ENCODE data around the gene ATG3.
"Not testable (repeated sequence)": the region's sequence is repeated elsewhere in the genome, so short reads cannot be mapped to it uniquely, and the experiment has no call there.

The ATG3 gene

DNA sequence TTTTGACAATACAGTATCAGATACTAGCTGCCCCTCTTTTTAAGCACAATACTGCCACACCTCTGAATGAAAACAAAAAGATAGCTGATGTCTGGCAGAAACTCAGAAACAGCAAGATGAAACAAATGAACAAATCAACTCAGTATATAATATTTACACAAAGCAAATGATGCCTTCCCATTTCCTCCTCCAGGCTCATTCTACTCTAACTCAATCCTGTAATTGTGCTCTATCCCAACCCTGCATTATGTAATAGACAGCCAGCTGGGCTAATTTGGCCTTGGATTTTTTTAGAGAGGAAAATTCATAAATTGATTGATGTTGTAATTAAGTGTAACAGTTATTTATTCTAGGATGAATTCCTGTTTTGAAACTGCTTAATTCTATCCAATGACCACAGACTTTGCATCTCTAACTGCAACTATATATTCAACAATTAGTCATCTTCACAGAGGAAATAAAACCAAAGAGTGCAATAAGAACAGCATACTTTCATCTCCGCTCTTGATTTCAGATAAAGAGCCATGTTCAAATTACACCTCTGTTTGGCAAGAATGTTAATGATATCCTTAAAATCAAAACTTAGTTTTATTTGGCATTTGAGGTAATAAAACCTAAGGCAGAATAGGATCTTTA lies 6.1 kb downstream of the ATG3 start:
- H3K27me3 ChIP-seq (ENCODE audit: insufficient read depth, low read length): no peaks in the 10 kb centered on the region
- H3K9me3 ChIP-seq (ENCODE audit: low read length): no peaks in the 10 kb centered on the region
- peaks cover 15% of the 10 kb centered on the region for H3K4me1 ChIP-seq (ENCODE audit: insufficient read depth, low read length)
- no peak overlapping the region for H3K4me3 ChIP-seq (ENCODE audit: low read length)
- no peaks in the 10 kb centered on the region for H3K36me3 ChIP-seq (ENCODE audit: insufficient read depth, low read length)
- H2AFZ ChIP-seq (ENCODE audit: low read depth, low read length): no peak overlapping the region

DNA sequence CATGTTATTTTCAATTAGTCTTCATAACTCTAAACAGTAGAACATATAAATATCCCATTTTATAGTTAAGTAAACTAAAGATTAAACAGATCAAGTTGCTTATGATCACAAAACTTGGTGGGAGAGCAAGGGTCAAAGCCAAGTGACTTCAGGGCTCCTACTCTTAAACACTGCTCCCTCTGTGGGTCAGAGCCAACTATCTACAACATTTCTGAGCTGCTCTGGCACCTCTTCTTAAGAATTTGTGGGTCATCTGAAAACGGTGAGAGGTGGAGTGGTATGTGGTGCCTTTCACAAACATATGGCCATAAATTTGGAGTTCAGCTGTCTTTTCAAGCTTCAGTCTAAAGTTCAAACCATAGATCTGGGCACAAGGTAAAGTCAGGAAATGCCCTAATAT lies 10.9 kb downstream of the ATG3 start:
- Histone ChIP-seq H3K36me3 (ENCODE audit: insufficient read depth, low read length) (peaks cover 26% of the 10 kb centered on the region), H2AFZ (ENCODE audit: low read depth, low read length) (no peak overlapping the region), H3K27me3 (ENCODE audit: insufficient read depth, low read length) (no peaks in the 10 kb centered on the region), H3K9me3 (ENCODE audit: low read length) (no peaks in the 10 kb centered on the region), H3K4me1 (ENCODE audit: insufficient read depth, low read length) (no peaks in the 10 kb centered on the region), H3K4me3 (ENCODE audit: low read length) (no peak overlapping the region)

DNA sequence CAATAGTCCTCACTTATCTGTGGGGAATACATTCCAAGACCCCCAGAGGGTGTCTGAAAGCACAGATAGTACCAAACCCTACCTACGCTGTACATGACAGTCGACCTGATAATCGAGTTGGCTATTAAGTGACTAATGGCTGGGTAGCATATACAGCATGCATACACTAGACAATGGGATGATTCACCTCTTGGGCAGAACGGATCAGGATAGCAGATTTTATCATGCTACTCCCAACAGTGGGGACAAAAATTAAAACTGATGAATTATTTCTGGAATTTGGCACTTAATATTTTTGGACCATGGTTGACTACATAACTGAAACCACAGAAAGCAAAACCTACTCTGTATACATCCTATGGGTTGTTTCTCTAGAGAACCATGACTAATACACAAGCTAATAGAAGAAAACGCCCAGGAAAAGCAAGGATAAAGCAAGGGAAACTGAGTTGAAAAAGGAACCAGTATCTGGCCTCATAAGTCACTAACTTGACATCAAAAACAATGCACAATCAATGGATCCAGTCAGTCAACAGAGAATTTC lies 15.5 kb downstream of the ATG3 start:
- H3K4me3 ChIP-seq (ENCODE audit: low read length): no peak overlapping the region
- no peaks in the 10 kb centered on the region for H3K27me3 ChIP-seq (ENCODE audit: insufficient read depth, low read length)
- no peak overlapping the region for H2AFZ ChIP-seq (ENCODE audit: low read depth, low read length)
- H3K36me3 ChIP-seq (ENCODE audit: insufficient read depth, low read length): peaks cover 40% of the 10 kb centered on the region
- no peaks in the 10 kb centered on the region for H3K4me1 ChIP-seq (ENCODE audit: insufficient read depth, low read length)
- H3K9me3 ChIP-seq (ENCODE audit: low read length): no peaks in the 10 kb centered on the region

DNA sequence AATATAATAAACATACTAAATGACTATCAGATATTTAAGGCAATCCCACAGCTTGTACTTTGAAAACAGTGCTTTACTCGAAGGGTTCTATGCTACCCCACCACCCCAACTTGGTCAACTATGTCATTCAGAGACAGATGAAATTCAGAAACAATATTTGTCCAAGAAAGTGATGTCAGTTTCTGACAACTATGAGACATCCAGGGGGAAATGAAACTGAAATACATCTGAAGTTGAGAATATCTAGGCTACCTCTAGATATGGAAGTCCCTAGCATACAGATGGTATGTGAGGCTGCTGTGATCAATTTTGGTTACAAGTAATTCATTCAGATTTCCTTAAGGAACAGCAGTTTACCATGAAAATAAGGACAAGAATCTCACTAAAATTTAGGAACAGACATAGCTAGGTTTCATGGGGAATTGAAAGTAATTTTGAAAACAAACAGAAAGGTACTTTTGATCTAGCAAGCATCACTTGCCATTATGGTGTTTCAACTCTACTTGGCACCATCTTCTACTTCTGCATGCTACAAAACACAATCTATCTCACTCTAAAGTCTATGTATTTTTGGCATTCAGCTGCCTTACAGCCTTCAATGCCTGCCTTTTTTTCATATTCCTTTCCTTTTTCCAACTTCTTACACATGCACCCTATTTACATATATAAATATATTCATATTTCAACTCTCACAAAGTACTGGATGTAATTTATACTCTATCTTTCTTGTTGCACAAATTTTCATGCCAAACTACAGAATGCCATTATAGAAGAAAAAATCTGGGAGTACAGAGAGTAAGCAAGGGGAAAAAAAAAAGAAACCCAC lies 21.7 kb downstream of the ATG3 start:
- H3K4me1 ChIP-seq (ENCODE audit: insufficient read depth, low read length): no peaks in the 10 kb centered on the region
- H3K36me3 ChIP-seq (ENCODE audit: insufficient read depth, low read length): peaks cover 20% of the 10 kb centered on the region
- no peaks in the 10 kb centered on the region for H3K9me3 ChIP-seq (ENCODE audit: low read length)
- no peak overlapping the region for H3K4me3 ChIP-seq (ENCODE audit: low read length)
- H3K27me3 ChIP-seq (ENCODE audit: insufficient read depth, low read length): no peaks in the 10 kb centered on the region
- no peak overlapping the region for H2AFZ ChIP-seq (ENCODE audit: low read depth, low read length)

DNA sequence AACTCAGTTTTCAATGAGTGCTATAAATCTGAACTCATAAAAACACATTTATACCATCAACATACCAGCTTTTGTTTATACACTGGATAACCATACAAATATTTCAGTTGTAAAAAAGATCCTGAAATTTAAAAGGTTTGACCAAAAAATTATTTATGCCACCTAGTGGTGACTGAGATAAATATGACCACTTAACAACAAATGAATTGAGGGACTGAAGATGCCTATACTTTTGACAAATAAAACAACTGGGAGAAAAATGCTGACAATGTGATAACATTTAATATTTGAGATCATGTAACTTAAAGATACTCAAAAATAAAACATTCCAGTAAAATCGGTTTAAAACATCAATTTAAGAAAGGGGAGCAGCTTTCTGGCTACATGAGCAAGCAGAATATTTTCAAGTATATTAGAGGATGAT lies 30.4 kb downstream of the ATG3 start:
- Histone ChIP-seq H2AFZ (ENCODE audit: low read depth, low read length) (no peak overlapping the region), H3K4me3 (ENCODE audit: low read length) (no peak overlapping the region), H3K27me3 (ENCODE audit: insufficient read depth, low read length) (no peaks in the 10 kb centered on the region), H3K36me3 (ENCODE audit: insufficient read depth, low read length) (peaks cover 25% of the 10 kb centered on the region), H3K4me1 (ENCODE audit: insufficient read depth, low read length) (no peaks in the 10 kb centered on the region), H3K9me3 (ENCODE audit: low read length) (no peaks in the 10 kb centered on the region)

DNA sequence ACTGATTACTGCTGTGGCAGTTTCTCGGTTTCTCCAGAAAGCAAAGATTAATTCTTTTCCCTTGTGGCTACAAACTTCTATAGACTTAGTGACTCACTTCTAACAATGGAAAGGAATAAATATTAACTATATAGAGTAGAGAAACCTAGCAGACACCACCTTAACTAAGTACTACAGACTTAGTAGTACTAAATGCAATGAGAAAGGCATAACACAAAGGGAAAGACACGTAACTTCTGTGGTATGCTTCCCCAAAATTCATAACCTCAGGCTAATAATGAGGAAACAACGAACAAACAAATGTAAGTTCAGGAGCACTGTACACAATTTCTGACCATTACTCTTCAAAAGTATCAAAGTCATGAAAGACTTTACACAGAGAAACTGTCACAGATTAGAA lies 31.2 kb downstream of the ATG3 start:
- Histone ChIP-seq H3K36me3 (ENCODE audit: insufficient read depth, low read length) (peaks cover 21% of the 10 kb centered on the region), H3K9me3 (ENCODE audit: low read length) (no peaks in the 10 kb centered on the region), H3K4me1 (ENCODE audit: insufficient read depth, low read length) (no peaks in the 10 kb centered on the region), H2AFZ (ENCODE audit: low read depth, low read length) (no peak overlapping the region), H3K27me3 (ENCODE audit: insufficient read depth, low read length) (no peaks in the 10 kb centered on the region), H3K4me3 (ENCODE audit: low read length) (no peak overlapping the region)

DNA sequence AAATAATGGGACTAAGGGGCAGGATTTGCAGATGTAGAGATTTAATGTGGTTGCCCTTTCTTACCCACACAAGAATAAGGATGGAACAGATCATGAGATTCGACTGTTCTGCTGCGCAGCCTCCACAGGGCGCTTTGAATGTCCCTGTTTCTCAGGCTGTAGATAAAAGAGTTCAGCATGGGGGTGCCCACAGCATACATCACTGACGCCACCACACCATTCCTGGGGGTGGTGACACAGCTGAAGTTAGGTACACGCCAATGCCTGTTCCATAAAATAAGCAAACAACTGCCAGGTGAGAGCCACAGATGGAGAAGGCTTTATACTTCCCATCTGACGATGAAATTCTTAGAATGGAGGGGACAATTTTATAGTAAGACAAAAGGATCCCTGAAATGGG lies 37.6 kb downstream of the ATG3 start:
- not testable (repeated sequence) for H3K27me3 ChIP-seq (ENCODE audit: insufficient read depth, low read length); H3K4me3 ChIP-seq (ENCODE audit: low read length); H2AFZ ChIP-seq (ENCODE audit: low read depth, low read length); H3K36me3 ChIP-seq (ENCODE audit: insufficient read depth, low read length); H3K4me1 ChIP-seq (ENCODE audit: insufficient read depth, low read length); H3K9me3 ChIP-seq (ENCODE audit: low read length)

DNA sequence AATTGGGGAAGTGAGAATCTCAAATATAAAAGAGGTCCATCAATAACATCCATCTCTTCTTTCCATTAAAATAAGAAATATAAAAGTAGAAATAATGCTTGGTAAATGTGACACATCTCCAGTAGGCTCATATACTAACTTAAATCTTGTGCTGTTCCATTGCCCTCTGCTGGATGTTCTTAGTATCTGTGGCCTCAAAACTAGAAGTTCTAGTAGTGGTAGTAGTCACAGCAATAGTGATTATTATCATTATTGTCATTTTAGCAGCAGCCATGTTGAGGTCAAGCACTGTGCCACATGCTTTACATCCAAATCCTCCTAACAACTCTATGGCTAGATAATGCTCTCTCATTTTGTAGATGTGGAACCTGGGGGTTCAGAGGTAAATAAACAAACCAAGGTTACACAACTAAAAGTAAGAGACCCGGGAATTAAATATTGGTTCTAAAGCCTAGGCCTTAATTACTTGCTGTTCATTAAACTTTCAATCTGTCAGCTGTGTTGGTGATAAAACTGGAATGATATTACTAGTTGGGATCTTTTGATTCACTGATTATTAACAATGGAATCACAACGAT lies 42.2 kb downstream of the ATG3 start:
- Histone ChIP-seq H3K4me3 (ENCODE audit: low read length) (no peak overlapping the region), H3K9me3 (ENCODE audit: low read length) (no peaks in the 10 kb centered on the region), H3K36me3 (ENCODE audit: insufficient read depth, low read length) (no peaks in the 10 kb centered on the region), H3K4me1 (ENCODE audit: insufficient read depth, low read length) (no peaks in the 10 kb centered on the region), H2AFZ (ENCODE audit: low read depth, low read length) (no peak overlapping the region), H3K27me3 (ENCODE audit: insufficient read depth, low read length) (no peaks in the 10 kb centered on the region)

DNA sequence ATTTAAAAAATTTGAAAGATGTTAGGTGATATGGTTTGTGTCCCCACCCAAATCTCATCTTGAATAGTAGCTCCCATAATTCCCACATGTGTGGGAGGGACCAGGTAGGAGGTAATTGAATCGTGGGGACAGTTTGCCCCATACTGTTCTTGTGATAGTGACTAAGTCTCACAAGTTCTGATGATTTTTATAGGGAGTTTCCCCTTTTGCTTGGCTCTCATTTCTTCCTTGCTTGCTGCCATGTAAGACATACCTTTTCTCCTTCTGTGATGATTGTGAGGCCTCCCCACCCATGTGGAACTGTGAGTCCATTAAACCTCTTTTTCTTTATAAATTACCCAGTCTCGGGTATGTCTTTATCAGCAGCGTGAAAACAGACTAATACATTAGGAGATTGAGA lies 42.8 kb downstream of the ATG3 start:
- H3K4me3 ChIP-seq (ENCODE audit: low read length); H3K36me3 ChIP-seq (ENCODE audit: insufficient read depth, low read length); H3K9me3 ChIP-seq (ENCODE audit: low read length); H2AFZ ChIP-seq (ENCODE audit: low read depth, low read length); H3K4me1 ChIP-seq (ENCODE audit: insufficient read depth, low read length); H3K27me3 ChIP-seq (ENCODE audit: insufficient read depth, low read length): not testable (repeated sequence)

DNA sequence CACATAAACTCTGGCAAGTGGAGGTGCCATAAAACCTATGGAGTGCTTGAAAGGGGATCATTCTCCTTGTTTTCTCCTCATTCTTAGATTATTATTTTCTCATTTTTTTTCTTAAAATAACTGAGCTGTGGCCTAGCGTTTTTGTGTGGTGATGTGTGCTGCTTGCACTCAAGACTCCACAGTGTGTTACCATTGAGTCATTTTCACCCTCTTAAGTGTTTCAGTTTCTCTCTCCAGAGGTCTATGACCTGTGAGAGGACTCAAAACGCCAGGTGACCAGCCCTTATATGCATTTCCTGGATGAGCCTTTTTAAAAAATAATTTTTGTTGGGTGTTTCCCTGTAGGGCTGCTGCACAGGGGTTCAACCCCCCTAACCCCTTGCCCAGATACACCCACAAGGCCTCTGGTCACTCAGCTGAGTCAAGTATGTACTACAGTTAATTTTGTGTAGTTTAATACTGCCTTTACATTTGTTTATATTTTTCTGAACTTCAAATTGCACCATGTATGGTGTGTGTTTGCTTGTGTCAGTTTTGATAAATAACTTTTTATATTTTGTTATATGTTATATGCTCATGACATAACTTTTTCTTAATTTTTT lies 47.1 kb downstream of the ATG3 start:
- Histone ChIP-seq H3K9me3 (ENCODE audit: low read length) (no peaks in the 10 kb centered on the region), H3K4me1 (ENCODE audit: insufficient read depth, low read length) (no peaks in the 10 kb centered on the region), H3K27me3 (ENCODE audit: insufficient read depth, low read length) (no peaks in the 10 kb centered on the region), H2AFZ (ENCODE audit: low read depth, low read length) (no peak overlapping the region), H3K36me3 (ENCODE audit: insufficient read depth, low read length) (no peaks in the 10 kb centered on the region), H3K4me3 (ENCODE audit: low read length) (no peak overlapping the region)

DNA sequence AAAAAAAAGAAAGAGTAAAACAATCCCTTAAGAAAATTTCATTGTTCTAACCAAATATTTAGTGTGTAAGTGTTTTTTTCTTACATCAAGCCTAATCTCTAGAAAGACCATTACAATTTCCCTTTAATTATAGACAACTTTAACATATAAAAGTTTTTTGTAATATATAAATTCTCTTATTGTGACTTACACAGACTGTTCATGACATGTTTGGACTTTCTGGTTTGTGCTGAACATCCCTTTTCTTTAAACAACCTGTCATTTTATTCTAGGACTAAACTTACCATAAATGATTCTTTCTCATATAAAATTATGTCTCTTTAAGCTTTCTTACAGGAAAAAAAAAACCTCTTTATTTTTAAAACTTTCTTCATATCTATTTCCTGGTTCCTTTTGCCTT lies 49.4 kb downstream of the ATG3 start:
- Histone ChIP-seq H3K9me3 (ENCODE audit: low read length) (no peaks in the 10 kb centered on the region), H3K4me3 (ENCODE audit: low read length) (no peak overlapping the region), H3K4me1 (ENCODE audit: insufficient read depth, low read length) (no peaks in the 10 kb centered on the region), H3K36me3 (ENCODE audit: insufficient read depth, low read length) (no peaks in the 10 kb centered on the region), H3K27me3 (ENCODE audit: insufficient read depth, low read length) (no peaks in the 10 kb centered on the region), H2AFZ (ENCODE audit: low read depth, low read length) (no peak overlapping the region)

DNA sequence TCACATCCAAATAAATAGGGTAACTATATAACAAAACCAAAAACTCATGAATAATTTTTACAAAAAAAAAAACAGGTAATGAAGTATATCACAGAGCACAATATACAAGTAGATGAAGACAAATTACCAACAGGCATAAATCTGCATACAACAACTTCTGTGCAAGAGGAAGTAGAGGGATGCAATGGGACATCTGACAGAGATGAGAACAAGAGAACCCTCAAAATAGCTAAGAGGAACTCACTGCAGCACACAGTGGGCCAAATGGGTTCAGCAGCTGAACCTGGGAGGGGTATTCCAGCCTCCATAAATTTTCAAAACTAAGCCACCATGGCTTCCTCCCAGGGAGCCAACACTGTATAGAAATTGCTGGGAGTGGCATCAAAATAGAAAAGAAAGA lies 52.9 kb downstream of the ATG3 start:
- Histone ChIP-seq H2AFZ (ENCODE audit: low read depth, low read length) (no peak overlapping the region), H3K4me3 (ENCODE audit: low read length) (no peak overlapping the region), H3K36me3 (ENCODE audit: insufficient read depth, low read length) (no peaks in the 10 kb centered on the region), H3K9me3 (ENCODE audit: low read length) (no peaks in the 10 kb centered on the region), H3K27me3 (ENCODE audit: insufficient read depth, low read length) (no peaks in the 10 kb centered on the region), H3K4me1 (ENCODE audit: insufficient read depth, low read length) (no peaks in the 10 kb centered on the region)

DNA sequence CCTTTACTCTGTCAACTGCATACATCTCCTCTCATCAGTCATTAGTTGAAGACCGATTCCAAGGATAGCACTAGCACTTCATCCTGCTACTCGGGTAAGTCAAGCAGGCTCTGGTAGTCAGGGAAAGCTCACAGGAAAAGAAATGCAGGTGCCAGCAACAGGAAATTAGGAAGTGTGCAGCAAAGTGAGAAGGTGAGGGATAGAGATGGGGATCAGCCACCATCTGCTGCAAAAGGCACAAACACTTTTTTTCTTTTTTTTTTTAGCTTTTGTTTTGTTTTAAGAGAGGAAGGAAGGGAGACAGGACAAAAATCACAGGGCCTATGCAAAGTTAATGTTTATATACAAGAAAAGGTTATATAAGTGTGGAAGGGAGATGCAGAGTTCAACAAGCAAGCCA lies 53.5 kb downstream of the ATG3 start:
- Histone ChIP-seq H3K36me3 (ENCODE audit: insufficient read depth, low read length) (no peaks in the 10 kb centered on the region), H3K4me3 (ENCODE audit: low read length) (no peak overlapping the region)

More for the DNA sequence above, 53.5 kb downstream of the ATG3 start:
- Histone ChIP-seq H3K27me3 (ENCODE audit: insufficient read depth, low read length) (no peaks in the 10 kb centered on the region), H2AFZ (ENCODE audit: low read depth, low read length) (no peak overlapping the region), H3K4me1 (ENCODE audit: insufficient read depth, low read length) (no peaks in the 10 kb centered on the region), H3K9me3 (ENCODE audit: low read length) (no peaks in the 10 kb centered on the region)
